OCI-LY7 (cell line): Measurements from ENCODE around the gene SLC1A3.

Experiments
- CTCF ChIP-seq: fragments of 200-600 bp; sonication (generic); conservative IDR thresholded peaks from 2 replicates; pipeline ENCODE4 v1.5.1; 2014; ENCODE audit warnings: mild to moderate bottlenecking, antibody characterized with exemption, low read length, moderate library complexity, mixed read lengths
- EZH2phosphoT487 ChIP-seq: fragments of 200-600 bp; sonication (generic); IDR thresholded peaks from 2 replicates; pipeline ENCODE4 v1.6.1; 2018; ENCODE audit warnings: low read depth, borderline replicate concordance, mild to moderate bottlenecking, mixed run types, antibody characterized with exemption, low read length, moderate library complexity, mixed read lengths

GRCh38 chr5:36635721-36636390 lies 29.4 kb downstream of the SLC1A3 start:
- TF ChIP-seq CTCF, result no peak
- TF ChIP-seq EZH2phosphoT487, result no peak
